Measurements from ENCODE around the gene FBXO9.
"Not testable (repeated sequence)": the region's sequence is repeated elsewhere in the genome, so short reads cannot be mapped to it uniquely, and the experiment has no call there.

The FBXO9 gene

DNA sequence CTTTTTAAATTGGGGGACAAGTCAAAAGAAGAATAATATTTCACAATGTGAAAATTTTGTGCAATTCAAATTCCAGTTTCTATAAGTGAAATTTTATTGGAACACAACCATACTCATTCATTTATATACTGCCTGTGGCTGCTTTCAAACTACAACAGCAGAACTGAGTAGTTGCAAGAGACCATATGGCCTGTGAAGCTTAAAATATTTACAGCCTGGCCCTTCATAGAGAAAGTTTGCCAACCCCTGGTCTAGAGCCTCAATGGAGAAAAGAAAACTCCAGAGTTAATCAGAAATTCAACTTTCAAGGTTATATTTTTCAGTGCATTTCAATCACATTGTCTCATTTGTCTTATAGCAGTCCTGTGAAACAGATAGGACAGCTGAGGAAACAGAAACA lies 26.6 kb upstream of the FBXO9 start:
- H3K4me1 Mint-ChIP-seq, result no peaks in the 10 kb centered on the region
- no peaks in the 10 kb centered on the region for H3K9me3 Mint-ChIP-seq
- H3K27ac Mint-ChIP-seq, result no peak overlapping the region
- ATAC-seq (no peak), DNase-seq (ENCODE audit: low spot score in 2 of 2) (no peak)
- no peak overlapping the region for H3K4me3 Mint-ChIP-seq
- H3K36me3 Mint-ChIP-seq, result peaks cover 29% of the 10 kb centered on the region

DNA sequence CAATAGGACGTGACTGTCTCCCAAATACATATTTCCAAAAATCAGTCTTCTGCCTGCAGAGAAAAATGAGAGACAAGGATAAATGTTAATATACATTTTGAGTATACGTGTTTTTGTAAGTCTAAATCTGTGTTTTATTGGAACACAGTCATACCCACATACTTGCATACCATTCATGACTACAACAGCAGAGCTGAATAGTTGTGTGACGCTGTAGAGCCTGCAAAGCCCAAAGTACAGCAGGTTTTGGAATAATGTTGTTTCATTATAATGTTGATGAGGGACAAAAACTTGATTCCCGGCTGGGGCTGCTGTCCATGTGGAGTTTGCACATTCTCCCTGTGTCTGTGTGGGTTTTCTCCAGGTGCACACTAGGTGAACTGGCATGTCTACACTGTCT lies 23.8 kb upstream of the FBXO9 start:
- no peak for ATAC-seq
- H3K4me1 Mint-ChIP-seq, result no peaks in the 10 kb centered on the region
- H3K27ac Mint-ChIP-seq, result no peak overlapping the region
- H3K4me3 Mint-ChIP-seq, result no peak overlapping the region
- H3K36me3 Mint-ChIP-seq, result peaks cover 28% of the 10 kb centered on the region
- DNase-seq (ENCODE audit: low spot score in 2 of 2), result no peak
- no peaks in the 10 kb centered on the region for H3K9me3 Mint-ChIP-seq

DNA sequence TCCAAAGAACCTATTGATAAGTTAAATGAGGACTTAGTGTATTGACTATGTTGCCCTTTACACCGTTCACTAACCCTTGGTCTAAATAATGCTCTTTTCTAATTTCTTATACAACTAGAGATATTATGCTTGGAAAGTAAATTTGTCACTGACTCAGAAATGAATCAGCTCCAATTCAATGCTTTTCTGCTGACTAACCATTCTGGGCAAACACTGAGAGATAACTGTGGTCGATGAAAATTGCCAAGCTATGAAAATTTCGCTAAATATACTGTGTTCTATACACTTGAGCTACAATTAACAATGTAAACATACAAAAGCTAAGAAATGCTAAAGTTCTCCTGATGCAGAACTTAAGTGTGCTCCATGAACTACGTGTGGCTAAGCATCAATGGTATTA lies 23.1 kb upstream of the FBXO9 start:
- Mint-ChIP-seq H3K4me1 (no peaks in the 10 kb centered on the region), H3K4me3 (no peak overlapping the region), H3K36me3 (peaks cover 23% of the 10 kb centered on the region), H3K27ac (no peak overlapping the region), H3K9me3 (no peaks in the 10 kb centered on the region)
- ATAC-seq (no peak), DNase-seq (ENCODE audit: low spot score in 2 of 2) (no peak)

DNA sequence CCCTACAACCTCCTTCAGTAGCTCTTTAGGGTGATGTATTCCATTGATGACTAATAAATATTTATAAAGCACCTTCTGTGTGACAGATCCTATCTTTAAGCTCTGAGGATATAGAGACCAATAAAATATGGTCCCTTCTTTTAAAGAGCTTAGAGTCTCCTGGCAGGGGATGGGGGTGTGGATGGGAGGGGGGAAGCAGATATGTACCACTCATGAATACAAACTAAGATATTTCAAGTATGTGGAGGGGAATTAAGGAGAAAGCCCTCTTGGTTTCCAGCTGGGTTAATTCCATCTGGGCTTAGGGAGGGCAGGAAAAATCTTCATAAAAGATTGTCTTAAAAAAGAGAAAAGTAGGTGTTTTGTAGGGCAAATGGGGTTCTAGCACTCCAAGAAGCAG lies 21.6 kb upstream of the FBXO9 start:
- ATAC-seq, result no peak
- no peak overlapping the region for H3K4me3 Mint-ChIP-seq
- H3K36me3 Mint-ChIP-seq, result peaks cover 20% of the 10 kb centered on the region
- peaks cover 12% of the 10 kb centered on the region for H3K4me1 Mint-ChIP-seq
- no peaks in the 10 kb centered on the region for H3K9me3 Mint-ChIP-seq
- H3K27ac Mint-ChIP-seq, result no peak overlapping the region
- no peak for DNase-seq (ENCODE audit: low spot score in 2 of 2)

DNA sequence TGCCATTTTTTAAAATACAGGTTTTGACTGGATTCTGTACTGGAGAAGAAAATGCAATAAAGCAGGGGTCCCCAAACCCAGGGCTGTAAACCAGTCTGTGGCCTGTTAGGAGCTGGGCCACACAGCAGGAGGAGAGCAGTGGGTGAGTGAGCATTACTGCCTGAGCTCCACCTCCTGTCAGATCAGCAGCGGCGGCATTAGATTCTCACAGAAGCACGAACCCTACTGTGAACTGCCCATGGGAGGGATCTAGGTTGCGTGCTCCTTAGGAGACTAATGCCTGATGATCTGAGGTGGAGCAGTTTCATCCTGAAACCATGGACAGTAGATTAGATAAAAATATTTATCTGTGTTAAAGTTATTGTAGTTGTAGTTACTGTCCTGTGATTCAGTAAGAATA lies 21.1 kb upstream of the FBXO9 start:
- no peak overlapping the region for H3K27ac Mint-ChIP-seq
- ATAC-seq, result no peak
- H3K4me1 Mint-ChIP-seq, result peaks cover 17% of the 10 kb centered on the region
- DNase-seq (ENCODE audit: low spot score in 2 of 2), result no peak
- peaks cover 19% of the 10 kb centered on the region for H3K36me3 Mint-ChIP-seq
- H3K9me3 Mint-ChIP-seq, result no peaks in the 10 kb centered on the region
- no peak overlapping the region for H3K4me3 Mint-ChIP-seq

DNA sequence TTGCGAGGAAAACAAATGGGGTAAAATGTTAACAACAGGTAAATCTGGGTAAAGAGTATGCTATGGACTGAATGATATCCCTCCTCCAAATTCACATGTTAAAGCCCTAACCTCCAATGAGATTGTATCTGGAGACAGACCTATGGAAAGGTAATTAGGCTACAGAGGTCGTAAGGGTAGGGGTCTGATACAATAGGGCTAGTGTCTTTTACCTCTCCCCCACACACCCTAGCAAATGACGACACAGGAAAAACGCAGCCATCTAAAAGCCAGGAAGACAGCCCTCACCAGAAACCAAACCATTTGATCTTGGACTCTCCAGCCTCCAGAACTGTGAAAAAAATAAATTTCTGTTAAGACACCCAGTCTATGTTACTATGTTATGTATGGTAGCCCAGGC lies 20.6 kb upstream of the FBXO9 start:
- no peak for ATAC-seq
- Mint-ChIP-seq H3K9me3 (no peaks in the 10 kb centered on the region), H3K4me1 (peaks cover 22% of the 10 kb centered on the region), H3K4me3 (no peak overlapping the region), H3K36me3 (peaks cover 14% of the 10 kb centered on the region), H3K27ac (no peak overlapping the region)
- no peak for DNase-seq (ENCODE audit: low spot score in 2 of 2)

DNA sequence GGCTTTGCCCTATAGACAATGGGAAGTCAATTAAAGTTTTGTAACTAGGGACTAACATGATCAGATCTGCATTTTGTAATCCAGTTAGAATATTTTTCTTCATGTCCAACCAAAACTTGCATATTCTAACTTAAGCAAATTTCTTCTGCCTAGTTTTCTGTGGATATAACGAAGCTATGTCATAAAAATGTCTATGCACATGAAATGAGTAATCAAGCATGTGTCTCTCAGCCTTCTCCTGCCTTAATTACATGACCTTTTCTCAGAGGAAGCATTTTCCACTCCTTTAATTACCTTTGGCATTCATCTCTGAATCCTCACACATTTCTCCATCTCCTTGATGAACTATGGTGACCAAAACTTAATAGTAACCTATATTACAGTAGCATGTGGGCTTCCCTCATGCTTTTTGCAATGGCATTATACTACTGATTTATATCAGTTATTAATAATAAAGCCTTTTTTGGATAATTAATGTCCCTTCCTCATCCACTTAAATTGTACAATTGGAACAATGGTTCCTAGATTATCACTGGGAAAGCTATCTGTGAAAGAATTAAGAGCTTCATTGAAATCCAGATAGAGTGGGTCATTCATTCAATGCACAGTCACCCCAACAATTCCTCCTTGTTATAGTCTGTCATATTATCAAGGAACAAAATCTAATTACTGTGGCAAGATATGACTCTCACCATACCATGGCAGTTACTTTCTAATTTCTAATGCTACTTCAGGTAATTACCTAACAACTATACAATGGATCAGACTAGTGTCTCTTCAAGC lies 19.1 kb upstream of the FBXO9 start:
- Mint-ChIP-seq H3K9me3 (no peaks in the 10 kb centered on the region), H3K27ac (no peak overlapping the region), H3K36me3 (peaks cover 4% of the 10 kb centered on the region), H3K4me1 (peaks cover 24% of the 10 kb centered on the region), H3K4me3 (no peak overlapping the region)
- DNase-seq (ENCODE audit: low spot score in 2 of 2) (no peak), ATAC-seq (no peak)

DNA sequence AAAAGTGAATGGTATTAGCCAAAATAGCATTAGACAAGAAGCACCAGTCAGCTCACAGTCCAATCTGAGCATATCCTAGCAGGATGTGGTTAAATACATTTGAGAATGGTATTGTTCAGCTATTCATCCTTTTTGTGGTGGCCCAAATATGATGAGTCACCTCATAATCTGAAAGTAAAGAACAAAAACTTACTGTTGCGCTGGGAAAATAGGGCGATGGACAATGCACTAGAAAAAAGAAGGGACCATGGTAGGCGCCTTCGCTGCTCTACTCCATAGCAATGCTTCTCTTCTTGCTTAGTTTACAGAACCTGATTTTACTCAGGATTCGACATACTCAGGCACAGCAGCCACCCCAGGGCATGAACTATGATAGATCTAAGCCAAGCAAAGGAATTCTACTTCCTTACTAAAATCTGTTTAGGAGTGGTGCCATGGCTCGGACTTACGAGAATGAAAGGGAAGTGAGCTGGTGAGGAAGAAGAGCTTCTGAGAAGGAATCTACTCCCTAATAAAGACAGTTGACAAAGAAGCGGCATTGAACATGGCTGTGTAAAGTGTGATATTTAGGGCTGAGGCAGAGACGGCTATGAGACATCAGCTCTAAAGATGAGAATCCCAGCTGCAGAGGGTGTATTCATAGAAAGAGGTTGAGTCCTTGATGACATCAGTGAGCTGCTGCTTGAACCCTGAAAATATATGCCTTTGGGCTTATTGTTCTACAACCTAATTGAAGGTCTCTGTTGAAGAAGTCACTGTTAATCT lies 16.6 kb upstream of the FBXO9 start:
- no peaks in the 10 kb centered on the region for H3K9me3 Mint-ChIP-seq
- ATAC-seq (peak; percentile 98), DNase-seq (ENCODE audit: low spot score in 2 of 2) (no peak)
- H3K4me1 Mint-ChIP-seq, result peaks cover 24% of the 10 kb centered on the region
- no peaks in the 10 kb centered on the region for H3K36me3 Mint-ChIP-seq
- H3K4me3 Mint-ChIP-seq, result peak overlapping the region; percentile 47
- peak overlapping the region; percentile 5 for H3K27ac Mint-ChIP-seq

DNA sequence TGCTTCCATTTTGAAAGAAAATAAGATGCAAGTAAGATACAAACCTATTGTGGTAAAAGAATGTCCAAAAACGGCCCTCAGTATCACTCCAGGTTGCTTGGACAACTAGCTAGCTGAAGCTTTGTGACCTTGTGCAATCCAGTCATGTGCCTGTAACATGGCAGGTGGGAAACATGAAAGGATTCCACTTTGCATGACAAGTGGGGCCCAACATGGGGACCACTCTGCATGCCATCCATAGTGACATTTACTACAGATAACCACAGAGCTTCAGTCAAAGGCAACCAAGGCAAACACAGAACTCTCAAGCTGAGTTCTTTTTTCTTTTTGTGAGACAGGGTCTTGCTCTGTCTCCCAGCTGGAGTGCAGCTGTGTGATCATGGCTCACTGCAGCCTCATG lies 15.8 kb upstream of the FBXO9 start:
- ATAC-seq (no peak), DNase-seq (ENCODE audit: low spot score in 2 of 2) (no peak)
- Mint-ChIP-seq H3K4me3 (no peak overlapping the region), H3K27ac (no peak overlapping the region), H3K4me1 (peaks cover 28% of the 10 kb centered on the region), H3K9me3 (no peaks in the 10 kb centered on the region), H3K36me3 (no peaks in the 10 kb centered on the region)

DNA sequence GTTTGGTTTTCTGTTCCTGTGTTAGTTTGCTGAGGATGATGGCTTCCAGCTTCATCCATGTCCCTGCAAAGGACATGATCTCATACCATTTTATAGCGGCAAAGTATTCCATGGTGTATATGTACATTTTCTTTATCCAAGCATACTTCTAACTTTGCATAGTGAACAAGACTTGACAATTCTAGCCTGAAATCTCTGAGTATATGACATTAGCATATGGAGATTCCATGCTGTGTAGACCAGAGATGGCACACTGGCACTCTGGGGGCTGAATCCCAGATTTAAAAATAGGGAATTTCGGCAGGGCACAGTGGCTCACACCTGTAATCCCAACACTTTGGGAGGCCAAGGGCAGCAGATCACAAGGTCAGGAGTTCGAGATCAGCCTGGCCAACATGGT lies 13.1 kb upstream of the FBXO9 start:
- not testable (repeated sequence) for H3K27ac Mint-ChIP-seq; H3K36me3 Mint-ChIP-seq; ATAC-seq; DNase-seq (ENCODE audit: low spot score in 2 of 2); H3K9me3 Mint-ChIP-seq; H3K4me3 Mint-ChIP-seq
- peaks cover 39% of the 10 kb centered on the region for H3K4me1 Mint-ChIP-seq

DNA sequence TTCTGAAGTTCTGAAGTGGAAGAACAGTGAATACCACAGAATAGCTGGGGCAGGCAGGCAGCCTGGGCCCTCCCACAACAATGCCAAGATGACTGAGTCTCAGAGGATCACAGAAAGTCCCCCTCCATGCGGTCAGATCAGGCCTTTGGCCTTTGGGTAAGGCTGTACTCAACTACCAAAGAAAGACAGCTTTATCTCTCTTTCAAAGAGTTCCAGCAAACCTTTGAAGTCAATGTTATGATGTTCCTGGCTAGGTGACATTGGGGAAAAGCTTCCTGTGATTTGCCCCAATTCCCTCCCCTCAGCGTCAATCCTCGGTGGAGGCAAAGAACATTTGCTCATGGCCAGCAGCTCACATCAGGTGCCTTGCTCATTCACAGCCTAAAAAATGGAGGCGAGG lies 10.7 kb upstream of the FBXO9 start:
- DNase-seq (ENCODE audit: low spot score in 2 of 2), result no peak
- Mint-ChIP-seq H3K4me1 (peaks cover 31% of the 10 kb centered on the region), H3K27ac (peak overlapping the region; percentile 4), H3K4me3 (no peak overlapping the region), H3K36me3 (no peaks in the 10 kb centered on the region), H3K9me3 (no peaks in the 10 kb centered on the region)
- no peak for ATAC-seq

DNA sequence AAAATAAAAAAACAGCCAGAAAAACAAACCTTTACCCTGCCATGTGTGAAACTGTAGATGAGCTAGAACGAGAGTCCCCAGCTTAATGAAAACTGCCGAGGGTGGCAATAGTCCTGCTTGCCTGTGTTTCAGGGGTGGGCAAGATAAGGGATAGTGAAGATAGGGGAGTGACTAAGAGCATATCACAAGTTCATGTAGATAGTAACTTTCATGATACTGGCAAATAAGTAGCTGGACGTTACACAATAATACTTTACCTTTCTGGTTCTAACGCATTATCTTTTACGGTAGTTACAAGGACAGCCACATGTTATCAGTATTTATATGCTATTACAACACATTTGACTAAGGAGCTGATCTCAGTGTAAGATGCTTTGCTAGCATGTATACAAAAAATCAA lies 9.3 kb upstream of the FBXO9 start:
- Mint-ChIP-seq H3K36me3 (no peaks in the 10 kb centered on the region), H3K27ac (no peak overlapping the region), H3K4me3 (no peak overlapping the region), H3K4me1 (peaks cover 42% of the 10 kb centered on the region), H3K9me3 (no peaks in the 10 kb centered on the region)
- ATAC-seq, result no peak
- DNase-seq (ENCODE audit: low spot score in 2 of 2), result no peak

DNA sequence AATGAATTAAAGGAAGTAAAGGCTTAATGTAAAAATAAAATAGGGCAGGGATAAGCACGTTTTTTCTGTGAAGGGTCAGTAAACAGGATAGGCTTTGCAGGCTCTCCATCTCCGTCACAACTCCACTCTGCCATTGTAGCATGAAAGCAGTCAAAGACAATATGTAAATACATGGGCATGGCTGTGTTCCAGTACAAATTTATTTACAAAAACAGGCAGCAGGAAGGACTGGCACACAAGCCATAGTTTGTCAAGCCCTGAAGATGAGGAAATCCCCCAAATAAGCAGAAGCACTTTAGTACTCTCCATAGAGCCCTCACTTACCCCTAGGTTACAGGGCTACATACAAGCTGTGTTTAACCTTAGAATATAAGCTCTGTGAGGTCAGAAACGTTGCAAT lies 8.9 kb upstream of the FBXO9 start:
- H3K4me1 Mint-ChIP-seq, result peaks cover 46% of the 10 kb centered on the region

DNA sequence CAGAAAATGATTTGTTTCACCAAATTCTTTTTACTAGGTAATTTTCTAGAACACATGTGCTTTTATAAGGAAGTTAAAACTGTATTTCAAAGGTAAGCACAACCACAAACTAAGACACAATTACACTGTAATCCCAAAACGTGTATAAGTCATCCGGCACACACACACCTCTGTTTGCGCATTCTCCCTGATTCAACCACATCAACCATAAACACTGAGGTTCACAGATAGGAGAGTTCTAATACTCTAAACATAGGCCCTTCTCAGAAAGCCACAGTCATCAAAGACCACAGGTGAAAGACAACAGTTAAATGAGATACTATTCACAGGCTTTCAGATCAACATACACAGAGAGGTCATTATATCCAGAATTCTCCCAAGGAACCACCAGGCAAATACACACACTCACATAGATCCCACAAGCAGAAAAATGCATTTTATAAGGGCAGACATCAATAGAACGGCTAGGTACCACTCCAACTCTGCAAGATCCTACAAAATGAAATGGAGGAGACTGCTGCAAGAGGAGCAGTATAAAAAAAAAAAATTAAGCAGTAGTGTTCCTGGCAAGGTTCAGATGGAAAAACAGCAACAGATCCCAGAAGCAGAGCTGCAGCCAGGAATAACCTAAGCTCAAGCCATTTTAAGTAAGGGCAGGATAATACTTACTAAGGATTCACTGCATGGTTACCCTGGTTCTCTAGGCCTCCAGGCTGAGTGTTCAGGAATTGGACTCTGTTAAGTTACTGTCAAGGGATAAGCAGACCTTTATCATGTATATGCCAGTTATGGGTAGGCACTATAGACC lies 6.6 kb upstream of the FBXO9 start:
- Mint-ChIP-seq H3K4me1 (peaks cover 46% of the 10 kb centered on the region), H3K9me3 (no peaks in the 10 kb centered on the region), H3K27ac (peak overlapping the region; percentile 7), H3K36me3 (no peaks in the 10 kb centered on the region), H3K4me3 (no peak overlapping the region)
- ATAC-seq (peak; percentile 17), DNase-seq (ENCODE audit: low spot score in 2 of 2) (no peak)

More for the DNA sequence above, 8.9 kb upstream of the FBXO9 start:
- H3K27ac Mint-ChIP-seq, result no peak overlapping the region
- no peak for ATAC-seq
- no peaks in the 10 kb centered on the region for H3K36me3 Mint-ChIP-seq
- H3K4me3 Mint-ChIP-seq, result no peak overlapping the region
- no peak for DNase-seq (ENCODE audit: low spot score in 2 of 2)
- no peaks in the 10 kb centered on the region for H3K9me3 Mint-ChIP-seq
